ENCODE data around the gene TBC1D4. TPM values are rescaled to one million over a fixed set of nuclear protein-coding genes. Genes with fewer than 3 reads are reported as not detected.

The TBC1D4 gene
- total and polyA plus RNA-seq, 7 donors, result 5.4 to 15.0 (median 7.8) TPM

GRCh38 chr13:75395066-75395465, 86.9 kb downstream of the TBC1D4 start:
- no peak for DNase-seq

GRCh38 chr13:75393839-75394520, 88.0 kb downstream of the TBC1D4 start:
- TF ChIP-seq POLR2AphosphoS5 (IDR thresholded peaks at IDR 0.05) (no peak), POLR2A (IDR thresholded peaks at IDR 0.05) (no peak), EP300 (IDR thresholded peaks at IDR 0.05) (no peak)
- TF ChIP-seq, protein P1, sequence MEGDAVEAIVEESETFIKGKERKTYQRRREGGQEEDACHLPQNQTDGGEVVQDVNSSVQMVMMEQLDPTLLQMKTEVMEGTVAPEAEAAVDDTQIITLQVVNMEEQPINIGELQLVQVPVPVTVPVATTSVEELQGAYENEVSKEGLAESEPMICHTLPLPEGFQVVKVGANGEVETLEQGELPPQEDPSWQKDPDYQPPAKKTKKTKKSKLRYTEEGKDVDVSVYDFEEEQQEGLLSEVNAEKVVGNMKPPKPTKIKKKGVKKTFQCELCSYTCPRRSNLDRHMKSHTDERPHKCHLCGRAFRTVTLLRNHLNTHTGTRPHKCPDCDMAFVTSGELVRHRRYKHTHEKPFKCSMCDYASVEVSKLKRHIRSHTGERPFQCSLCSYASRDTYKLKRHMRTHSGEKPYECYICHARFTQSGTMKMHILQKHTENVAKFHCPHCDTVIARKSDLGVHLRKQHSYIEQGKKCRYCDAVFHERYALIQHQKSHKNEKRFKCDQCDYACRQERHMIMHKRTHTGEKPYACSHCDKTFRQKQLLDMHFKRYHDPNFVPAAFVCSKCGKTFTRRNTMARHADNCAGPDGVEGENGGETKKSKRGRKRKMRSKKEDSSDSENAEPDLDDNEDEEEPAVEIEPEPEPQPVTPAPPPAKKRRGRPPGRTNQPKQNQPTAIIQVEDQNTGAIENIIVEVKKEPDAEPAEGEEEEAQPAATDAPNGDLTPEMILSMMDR (IDR thresholded peaks at IDR 0.05), result no peak
- Histone ChIP-seq H3K4me1 (no peaks in the 10 kb centered on the region), H3K4me3 (no peak overlapping the region), H3K27ac (no peak overlapping the region), H3K27me3 (no peaks in the 10 kb centered on the region), H3K36me3 (no peaks in the 10 kb centered on the region), H3K9me3 (no peaks in the 10 kb centered on the region)
- 63 to 65% methylated on average over 5 of the region's 5 CpGs for WGBS, 2 donors
- intact Hi-C loops (cut with DNase I), result no loop called here
- no peak for DNase-seq

More at GRCh38 chr13:75395066-75395465, 86.9 kb downstream of the TBC1D4 start:
- no peaks in the 10 kb centered on the region for H3K4me1 ChIP-seq
- H3K36me3 ChIP-seq, result no peaks in the 10 kb centered on the region
- H3K9me3 ChIP-seq, result no peaks in the 10 kb centered on the region
- H3K27me3 ChIP-seq, result no peaks in the 10 kb centered on the region
- intact Hi-C loops (cut with DNase I), result no loop called here
- 38 to 46% methylated on average over 5 of the region's 5 CpGs for WGBS, 2 donors
- no peak overlapping the region for H3K4me3 ChIP-seq
- TF ChIP-seq, protein P1 (IDR thresholded peaks at IDR 0.05), result no peak
- TF ChIP-seq EP300 (IDR thresholded peaks at IDR 0.05) (no peak), POLR2A (IDR thresholded peaks at IDR 0.05) (no peak), POLR2AphosphoS5 (IDR thresholded peaks at IDR 0.05) (no peak)
- H3K27ac ChIP-seq, result no peak overlapping the region

DNA sequence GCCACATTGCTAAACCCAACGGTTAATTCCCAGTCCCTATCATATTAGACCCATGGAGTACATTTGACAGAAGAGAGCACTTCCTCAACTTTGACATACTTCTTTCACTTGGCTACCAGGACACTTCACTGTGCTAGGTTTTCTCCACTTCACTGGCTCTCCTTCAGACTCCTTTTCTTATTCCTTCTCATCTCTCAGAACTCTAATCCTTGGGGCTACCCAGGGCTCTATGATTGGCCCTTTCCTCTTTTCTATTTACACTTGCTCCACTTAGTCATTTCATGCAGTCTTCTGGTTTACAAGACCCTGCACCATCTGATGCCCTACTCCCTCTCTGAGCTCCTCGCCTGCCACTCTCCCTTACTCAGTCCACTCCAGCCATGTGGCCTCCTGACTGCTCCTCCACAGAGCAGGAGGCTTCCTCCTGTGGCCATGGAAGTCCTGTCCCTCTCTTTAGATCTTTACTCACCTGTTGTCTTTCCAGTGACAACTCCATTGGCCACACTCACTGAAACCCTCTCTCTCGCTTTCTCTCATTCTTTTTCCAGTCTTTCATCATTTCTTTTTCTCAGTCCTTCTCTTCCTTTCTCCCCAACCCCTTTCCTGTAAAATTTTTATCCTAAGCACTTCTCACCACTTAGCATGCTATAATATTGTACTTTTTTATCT, 90.4 kb downstream of the TBC1D4 start:
- DNase-seq, result no peak
- H3K27me3 ChIP-seq, result no peaks in the 10 kb centered on the region
- TF ChIP-seq POLR2AphosphoS5 (IDR thresholded peaks at IDR 0.05) (no peak), POLR2A (IDR thresholded peaks at IDR 0.05) (no peak), EP300 (IDR thresholded peaks at IDR 0.05) (no peak)
- TF ChIP-seq, protein P1 (IDR thresholded peaks at IDR 0.05), result no peak
- intact Hi-C loops (cut with DNase I), result no loop called here
- no peak overlapping the region for H3K4me3 ChIP-seq
- no peaks in the 10 kb centered on the region for H3K36me3 ChIP-seq
- H3K9me3 ChIP-seq, result no peaks in the 10 kb centered on the region
- H3K27ac ChIP-seq, result no peak overlapping the region
- H3K4me1 ChIP-seq, result no peaks in the 10 kb centered on the region
- 87 to 93% methylated on average over 3 of the region's 3 CpGs for WGBS, 2 donors

DNA sequence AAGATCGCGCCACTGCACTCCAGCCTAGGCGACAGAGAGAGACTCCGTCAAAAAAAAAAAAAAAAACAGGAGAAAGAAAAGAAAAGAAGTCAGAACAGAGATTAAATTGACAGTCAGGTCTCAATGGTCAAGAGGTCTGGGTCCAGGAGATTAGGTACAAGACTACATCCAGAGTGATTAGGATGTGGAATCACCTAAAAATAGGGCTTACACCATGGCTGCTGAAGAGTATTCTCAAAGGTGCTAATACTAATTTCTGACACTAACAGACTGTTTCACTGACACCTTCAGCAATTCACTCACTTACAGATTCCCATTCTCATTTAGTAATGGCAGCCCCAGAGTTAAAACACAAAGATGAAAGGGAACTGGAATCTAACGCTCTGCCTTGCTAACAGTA, 91.7 kb downstream of the TBC1D4 start:
- TF ChIP-seq, protein P1 (IDR thresholded peaks at IDR 0.05), result no peak
- TF ChIP-seq EP300 (IDR thresholded peaks at IDR 0.05) (no peak), POLR2AphosphoS5 (IDR thresholded peaks at IDR 0.05) (no peak), POLR2A (IDR thresholded peaks at IDR 0.05) (no peak)
- no peaks in the 10 kb centered on the region for H3K36me3 ChIP-seq
- no peaks in the 10 kb centered on the region for H3K9me3 ChIP-seq
- intact Hi-C loops (cut with DNase I), result no loop called here
- WGBS, 2 donors, result 95 to 96% methylated on average over 5 of the region's 5 CpGs
- H3K27me3 ChIP-seq, result no peaks in the 10 kb centered on the region
- H3K4me1 ChIP-seq, result no peaks in the 10 kb centered on the region
- DNase-seq, result no peak
- H3K4me3 ChIP-seq, result no peak overlapping the region
- no peak overlapping the region for H3K27ac ChIP-seq
